ENCODE data around the gene ZNF638. TPM values are rescaled to one million over a fixed set of nuclear protein-coding genes. Genes with fewer than 3 reads are reported as not detected.

ZNF638 gene
- total RNA-seq, 4 donors from 2014 or later = 195 to 326 (median 252) TPM

GRCh38 chr2:71472019-71472418, 140.4 kb downstream of the ZNF638 start:
- TF ChIP-seq, protein P1, sequence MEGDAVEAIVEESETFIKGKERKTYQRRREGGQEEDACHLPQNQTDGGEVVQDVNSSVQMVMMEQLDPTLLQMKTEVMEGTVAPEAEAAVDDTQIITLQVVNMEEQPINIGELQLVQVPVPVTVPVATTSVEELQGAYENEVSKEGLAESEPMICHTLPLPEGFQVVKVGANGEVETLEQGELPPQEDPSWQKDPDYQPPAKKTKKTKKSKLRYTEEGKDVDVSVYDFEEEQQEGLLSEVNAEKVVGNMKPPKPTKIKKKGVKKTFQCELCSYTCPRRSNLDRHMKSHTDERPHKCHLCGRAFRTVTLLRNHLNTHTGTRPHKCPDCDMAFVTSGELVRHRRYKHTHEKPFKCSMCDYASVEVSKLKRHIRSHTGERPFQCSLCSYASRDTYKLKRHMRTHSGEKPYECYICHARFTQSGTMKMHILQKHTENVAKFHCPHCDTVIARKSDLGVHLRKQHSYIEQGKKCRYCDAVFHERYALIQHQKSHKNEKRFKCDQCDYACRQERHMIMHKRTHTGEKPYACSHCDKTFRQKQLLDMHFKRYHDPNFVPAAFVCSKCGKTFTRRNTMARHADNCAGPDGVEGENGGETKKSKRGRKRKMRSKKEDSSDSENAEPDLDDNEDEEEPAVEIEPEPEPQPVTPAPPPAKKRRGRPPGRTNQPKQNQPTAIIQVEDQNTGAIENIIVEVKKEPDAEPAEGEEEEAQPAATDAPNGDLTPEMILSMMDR (IDR thresholded peaks at IDR 0.05) = no peak
- TF ChIP-seq POLR2A (IDR thresholded peaks at IDR 0.05) = no peak
- intact Hi-C loops (cut with DNase I; ENCODE audit: low total_unique reads) = no loop called here
- Histone ChIP-seq H3K36me3 (no peaks in the 10 kb centered on the region), H3K4me1 (no peaks in the 10 kb centered on the region), H3K9me3 (no peaks in the 10 kb centered on the region), H3K27me3 (no peaks in the 10 kb centered on the region), H3K4me3 (no peak overlapping the region), H3K27ac (no peak overlapping the region)
- DNase-seq = no peak

DNA sequence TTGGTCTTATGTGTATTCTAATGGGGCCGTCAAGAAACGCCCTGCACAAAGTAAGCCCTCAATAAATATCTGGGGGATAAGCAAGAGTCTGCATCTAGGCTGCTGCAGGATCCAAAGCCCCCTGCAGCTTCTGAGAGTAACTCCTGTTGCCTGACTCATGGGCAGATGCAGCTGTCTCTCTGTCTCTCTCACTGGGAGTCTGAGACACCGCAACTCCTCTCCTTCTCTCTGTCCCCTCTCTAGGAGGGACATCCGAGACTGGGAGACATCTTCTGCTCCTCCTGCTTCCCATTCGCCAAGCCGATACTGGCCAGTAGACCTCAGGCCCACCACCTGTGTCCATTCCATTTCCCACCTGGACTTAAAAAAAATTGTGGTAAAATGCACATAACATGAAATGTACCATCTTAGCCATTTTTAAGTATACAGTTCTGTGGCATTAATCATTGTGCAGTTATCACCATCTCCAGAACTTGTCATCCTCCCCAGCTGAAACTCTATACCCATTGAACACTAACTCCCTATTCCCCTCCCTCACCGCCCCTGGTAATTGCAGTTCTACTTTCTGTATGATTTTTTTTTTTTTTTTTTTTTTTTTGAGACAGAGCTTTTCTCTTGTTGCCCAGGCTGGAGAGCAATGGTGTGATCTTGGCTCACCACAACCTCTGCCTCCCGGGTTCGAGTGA, 141.9 kb downstream of the ZNF638 start:
- Histone ChIP-seq H3K4me1 (no peaks in the 10 kb centered on the region), H3K27ac (no peak overlapping the region), H3K36me3 (no peaks in the 10 kb centered on the region), H3K9me3 (no peaks in the 10 kb centered on the region), H3K4me3 (no peak overlapping the region), H3K27me3 (no peaks in the 10 kb centered on the region)
- no peak for TF ChIP-seq POLR2A (IDR thresholded peaks at IDR 0.05)
- TF ChIP-seq, protein P1 (IDR thresholded peaks at IDR 0.05) = no peak
- DNase-seq = no peak
- intact Hi-C loops (cut with DNase I; ENCODE audit: low total_unique reads) = no loop called here

- TF ChIP-seq POLR2A (IDR thresholded peaks at IDR 0.05) = no peak
- TF ChIP-seq, protein P1 (IDR thresholded peaks at IDR 0.05) = no peak
Observed at GRCh38 chr2:71474116-71474743, 142.6 kb downstream of the ZNF638 start.

DNA sequence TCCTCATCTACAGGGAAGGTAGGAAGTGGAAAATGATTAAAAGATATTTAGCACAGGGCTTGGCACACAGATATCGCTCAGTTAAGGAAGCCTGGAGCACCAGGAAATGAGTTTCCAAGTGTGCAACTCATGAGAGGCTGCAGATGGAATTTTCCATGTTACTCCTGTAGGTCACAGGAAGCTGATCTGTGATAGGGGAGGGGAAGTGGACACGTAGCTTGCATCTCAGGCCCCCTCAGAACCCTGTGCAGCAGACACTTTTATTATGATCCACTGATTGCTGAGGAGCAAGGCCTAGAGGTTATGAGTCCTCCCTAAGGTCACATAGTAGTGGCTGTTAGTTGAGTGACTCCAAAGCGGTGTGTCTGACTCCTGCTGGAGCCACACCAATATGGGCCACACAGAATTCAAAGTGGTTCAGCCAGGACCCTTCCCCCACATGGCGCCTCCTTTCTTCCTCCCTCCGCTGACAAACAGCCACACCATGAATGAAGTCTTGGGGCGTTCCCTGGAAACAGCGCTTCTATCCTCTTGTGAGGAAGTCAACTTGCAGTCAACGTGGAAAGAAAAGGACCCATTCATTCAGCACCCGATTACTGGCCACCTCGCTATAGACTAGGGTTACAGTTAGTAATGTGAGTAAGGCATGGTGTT, 143.3 kb downstream of the ZNF638 start:
- no peak overlapping the region for H3K27ac ChIP-seq

More at GRCh38 chr2:71474116-71474743, 142.6 kb downstream of the ZNF638 start:
- H3K4me1 ChIP-seq = no peaks in the 10 kb centered on the region
- no peak for DNase-seq
- H3K36me3 ChIP-seq = no peaks in the 10 kb centered on the region
- H3K27ac ChIP-seq = no peak overlapping the region
- intact Hi-C loops (cut with DNase I; ENCODE audit: low total_unique reads) = no loop called here
- no peak overlapping the region for H3K4me3 ChIP-seq
- H3K9me3 ChIP-seq = no peaks in the 10 kb centered on the region
- H3K27me3 ChIP-seq = no peaks in the 10 kb centered on the region

More for the DNA sequence above, 143.3 kb downstream of the ZNF638 start:
- no peaks in the 10 kb centered on the region for H3K9me3 ChIP-seq
- no peak for TF ChIP-seq POLR2A (IDR thresholded peaks at IDR 0.05)
- TF ChIP-seq, protein P1 (IDR thresholded peaks at IDR 0.05) = no peak
- no peaks in the 10 kb centered on the region for H3K4me1 ChIP-seq
- H3K36me3 ChIP-seq = no peaks in the 10 kb centered on the region
- no peak for DNase-seq
- H3K27me3 ChIP-seq = no peaks in the 10 kb centered on the region
- H3K4me3 ChIP-seq = no peak overlapping the region
- intact Hi-C loops (cut with DNase I; ENCODE audit: low total_unique reads) = no loop called here
